ENCODE data around the gene HDAC2.
A peak's percentile ranks its signal among the peaks of the same experiment; 100 is the strongest.
"Not testable (repeated sequence)": the region's sequence is repeated elsewhere in the genome, so short reads cannot be mapped to it uniquely, and the experiment has no call there.

Gene HDAC2
- total RNA-seq = 63.4 reads per million in 2 donors

DNA sequence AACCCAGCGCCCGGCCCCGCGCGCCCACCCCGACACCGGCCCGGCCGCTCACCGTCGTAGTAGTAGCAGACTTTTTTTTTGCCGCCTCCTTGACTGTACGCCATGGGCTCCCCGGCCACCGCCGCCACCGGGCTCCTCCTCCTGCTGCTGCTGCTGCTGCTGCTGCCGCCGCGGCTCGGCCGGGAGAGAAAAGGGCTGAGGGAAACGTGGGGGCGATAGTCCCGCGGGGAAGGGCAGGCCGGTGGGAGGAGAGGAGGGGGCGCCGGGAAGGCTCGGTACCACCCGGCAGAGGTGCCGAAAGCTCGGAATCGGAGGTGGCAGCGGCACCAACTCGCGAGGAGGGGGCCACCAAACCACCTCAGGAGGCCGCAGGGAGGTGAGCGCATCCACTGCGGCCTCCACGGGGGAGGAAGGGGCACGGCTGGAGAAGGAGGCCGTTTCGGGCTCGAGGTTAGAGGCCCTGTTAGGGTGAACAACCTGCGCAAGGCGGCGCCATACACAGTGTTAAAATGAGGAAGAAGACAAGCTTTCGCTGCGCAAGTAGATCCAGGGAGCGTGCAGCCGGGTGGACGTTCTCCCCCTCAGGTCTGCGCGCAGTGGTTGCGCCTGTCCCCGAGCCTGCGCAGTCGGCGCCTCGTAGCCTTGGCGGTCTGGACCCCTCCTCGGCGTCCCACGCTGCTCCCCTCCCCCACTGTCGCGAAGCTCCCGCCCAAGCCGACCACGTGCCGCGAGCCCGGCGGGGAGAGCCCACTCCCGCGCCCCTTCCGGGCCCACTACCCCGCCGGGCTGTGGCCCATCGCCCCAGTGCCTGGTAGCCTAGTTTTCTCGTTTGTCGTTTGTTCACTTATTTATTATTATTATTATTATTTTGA is at the start of gene HDAC2:
TSS of gene HDAC2 (minus strand) at position 344 of the 872 bp plus-strand sequence. CDS start at position 104, 240 bp downstream.
- peak; percentile 70 for DNase-seq

DNA sequence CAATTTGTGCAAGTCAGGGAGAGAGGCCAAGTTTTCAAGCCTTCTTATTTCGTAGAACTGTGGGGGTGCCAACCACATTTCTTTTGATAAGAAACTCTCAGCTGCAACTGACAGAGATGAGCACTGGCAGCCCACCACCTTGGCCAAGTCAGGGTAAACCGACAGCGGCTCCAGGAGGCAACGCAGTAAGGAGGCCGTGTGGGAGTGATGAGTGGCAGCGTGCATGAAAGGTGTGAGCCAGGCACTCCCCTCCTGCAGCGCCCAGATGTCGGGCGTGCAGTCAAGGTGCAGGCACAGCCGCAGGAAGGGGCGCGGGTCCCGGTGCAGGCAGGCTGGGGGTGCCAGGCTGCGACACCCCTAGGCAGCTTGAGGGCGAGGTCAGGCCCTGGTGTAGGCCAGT is 49.2 kb upstream of the HDAC2 start:
- DNase-seq = no peak

DNA sequence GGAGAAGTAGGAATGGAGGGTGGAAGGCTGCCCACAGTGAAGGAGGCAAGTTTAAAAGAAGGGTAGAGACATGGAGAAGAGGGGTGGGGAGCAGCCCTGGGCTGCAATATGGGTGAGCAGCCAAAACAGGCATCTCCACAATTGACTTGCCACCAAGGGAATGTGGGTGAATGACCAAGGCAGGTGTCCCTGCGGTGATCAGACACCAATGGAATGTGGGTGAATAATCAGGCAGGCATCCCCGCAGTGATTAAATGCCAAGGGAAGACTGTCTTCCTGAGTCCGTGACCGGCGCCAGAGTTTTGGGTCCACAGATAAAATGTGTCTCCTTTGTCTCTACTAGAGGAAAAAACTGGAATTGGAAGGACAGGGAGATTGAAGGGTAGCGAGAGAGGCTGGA is 46.2 kb upstream of the HDAC2 start:
- not testable (repeated sequence) for DNase-seq

DNA sequence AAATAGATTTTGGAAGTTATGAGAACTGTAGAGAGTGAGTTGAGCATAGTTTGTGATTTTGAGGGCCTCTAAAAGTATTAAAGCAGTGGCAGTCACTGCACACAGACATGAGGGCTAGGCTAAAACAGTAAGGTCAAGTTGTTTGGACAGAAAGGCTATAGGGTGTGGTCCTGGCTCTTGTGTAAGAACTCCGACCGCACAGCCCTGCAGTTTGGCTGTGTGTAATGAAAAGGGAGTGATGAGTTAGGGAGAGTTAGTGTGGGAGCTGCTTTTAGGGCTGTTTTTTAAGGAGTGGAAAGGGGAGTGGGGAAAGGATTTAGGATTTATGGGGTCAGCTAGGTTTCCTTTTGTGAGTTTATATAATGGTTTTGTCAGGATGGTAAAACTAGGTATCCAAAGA is 43.2 kb upstream of the HDAC2 start:
- DNase-seq = not testable (repeated sequence)

DNA sequence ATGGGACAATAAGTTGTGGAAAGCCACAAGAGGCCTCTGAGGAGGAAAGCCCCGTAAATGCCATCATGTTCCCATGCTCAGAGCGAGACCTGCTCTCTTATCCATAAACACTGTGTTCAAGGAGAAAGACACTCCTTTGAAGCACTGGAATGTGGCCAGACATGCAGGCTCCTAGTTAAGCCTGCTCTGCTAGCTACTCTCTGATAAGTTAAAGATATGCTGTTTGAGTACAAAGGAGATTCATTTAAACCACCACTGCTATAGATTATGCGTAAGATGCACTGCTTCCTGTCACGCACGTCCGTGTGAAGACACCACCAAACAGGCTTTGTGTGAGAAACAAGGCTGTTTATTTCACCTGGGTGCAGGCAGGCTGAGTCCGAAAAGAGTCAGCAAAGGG is 40.5 kb upstream of the HDAC2 start:
- not testable (repeated sequence) for DNase-seq

DNA sequence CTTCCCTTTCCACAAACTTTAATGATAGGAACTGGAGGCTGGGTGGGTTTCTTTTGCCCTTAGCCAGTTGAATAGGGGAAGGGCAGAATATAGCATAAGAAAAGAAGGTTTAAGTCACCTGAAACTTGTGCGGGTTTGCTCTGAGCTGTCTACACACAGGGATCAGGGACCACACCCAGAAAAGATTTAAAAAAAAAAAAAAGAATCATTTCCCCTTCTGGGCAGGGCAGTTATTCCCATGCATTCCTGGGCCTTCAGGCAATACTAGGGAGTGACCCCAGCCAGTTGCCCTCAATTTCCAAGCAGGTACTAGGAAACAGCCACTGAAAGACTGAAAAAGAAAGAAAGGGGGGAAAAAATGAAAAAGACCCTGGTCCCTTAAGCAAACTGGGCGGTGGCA is 39.6 kb upstream of the HDAC2 start:
- no peak for DNase-seq

DNA sequence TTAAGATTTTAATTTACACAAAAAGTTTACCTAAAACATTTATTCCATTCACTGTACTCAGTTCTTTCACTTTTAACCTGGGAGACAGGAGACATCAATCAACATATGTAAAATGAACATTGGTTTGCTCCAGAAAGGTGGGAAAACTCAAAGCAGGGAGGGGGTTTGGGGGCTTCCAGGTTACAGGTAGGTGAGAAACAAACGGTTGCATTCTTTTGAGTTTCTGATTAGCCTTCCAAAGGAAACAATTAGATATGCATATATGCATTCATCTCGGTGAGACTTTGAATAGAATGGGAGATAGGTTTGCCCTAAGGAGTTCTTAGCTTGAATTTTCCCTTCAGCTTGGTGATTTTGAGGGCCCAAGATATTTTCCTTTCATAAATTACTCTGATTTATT is 38.2 kb upstream of the HDAC2 start:
- DNase-seq = no peak

DNA sequence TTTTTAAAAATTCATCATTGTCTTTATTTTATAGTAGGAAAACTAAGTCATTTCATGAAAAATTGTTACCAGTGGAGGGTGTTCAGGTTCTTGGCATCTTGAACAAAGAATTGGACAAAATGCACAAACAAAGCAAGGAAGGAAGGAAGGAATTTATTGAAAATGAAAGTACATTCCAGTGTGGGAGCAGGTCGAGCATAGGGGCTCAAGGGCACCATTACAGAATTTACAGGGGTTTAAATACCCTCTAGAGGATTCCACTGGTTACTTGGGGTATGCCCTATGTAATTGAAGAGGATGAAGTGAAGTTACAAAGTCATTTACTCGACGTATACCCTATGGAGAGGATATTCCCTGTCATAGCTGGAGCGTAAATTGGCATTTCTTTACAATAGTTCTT is 37.4 kb upstream of the HDAC2 start:
- no peak for DNase-seq

DNA sequence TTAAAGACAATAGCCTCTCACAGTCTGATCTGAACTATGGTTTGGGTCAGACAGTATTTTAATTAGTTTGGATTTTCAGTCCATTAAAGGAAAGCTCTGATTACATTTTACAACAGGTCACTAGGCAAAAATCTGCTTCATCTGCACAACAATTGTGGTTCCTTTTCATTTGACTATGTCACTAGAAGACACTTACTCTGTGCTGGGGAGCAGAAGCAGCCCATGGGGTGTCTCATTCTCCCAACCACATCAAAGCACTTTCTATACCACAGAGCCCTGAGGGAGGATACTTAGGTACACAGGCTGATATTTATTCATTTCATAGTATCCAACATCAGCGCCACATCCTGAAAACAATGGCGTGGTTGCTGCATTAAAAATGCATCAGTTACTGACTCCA is 36.6 kb upstream of the HDAC2 start:
- no peak for DNase-seq

DNA sequence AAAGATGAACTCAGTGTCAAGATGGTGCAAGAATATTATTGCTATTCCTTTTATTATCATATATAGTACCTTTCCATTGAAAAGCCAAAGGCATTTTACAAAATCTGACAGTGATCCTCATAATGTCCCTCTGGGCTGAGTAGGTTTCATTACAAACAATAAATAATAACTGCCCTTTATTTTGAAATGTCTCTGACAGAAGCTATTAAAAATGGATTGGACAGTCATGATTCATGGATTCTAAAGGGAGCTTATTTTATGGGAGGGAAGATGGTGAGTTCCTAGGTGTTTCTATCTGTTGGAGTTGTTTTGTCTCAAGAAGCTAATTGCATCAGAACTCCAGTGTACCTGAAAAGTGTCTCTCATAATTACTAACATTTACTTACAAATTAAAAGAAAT is 30.4 kb upstream of the HDAC2 start:
- DNase-seq = no peak

DNA sequence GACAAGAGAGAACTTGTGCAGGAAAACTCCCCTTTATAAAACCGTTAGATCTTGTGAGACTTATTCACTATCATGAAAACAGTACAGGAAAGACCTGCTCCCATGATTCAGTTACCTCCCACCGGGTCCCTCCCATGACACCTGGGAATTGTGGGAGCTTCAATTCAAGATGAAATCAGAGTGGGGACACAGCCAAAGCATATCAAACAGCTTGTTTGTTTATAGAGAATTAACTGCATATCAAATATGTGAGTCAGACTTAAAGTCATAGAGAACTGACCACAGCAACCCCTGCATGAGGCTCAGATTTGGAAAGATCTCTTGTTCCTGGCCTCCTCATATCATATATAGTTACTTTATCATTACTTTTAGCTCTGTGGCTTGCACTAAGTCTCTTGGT is 29.1 kb upstream of the HDAC2 start:
- DNase-seq = no peak

DNA sequence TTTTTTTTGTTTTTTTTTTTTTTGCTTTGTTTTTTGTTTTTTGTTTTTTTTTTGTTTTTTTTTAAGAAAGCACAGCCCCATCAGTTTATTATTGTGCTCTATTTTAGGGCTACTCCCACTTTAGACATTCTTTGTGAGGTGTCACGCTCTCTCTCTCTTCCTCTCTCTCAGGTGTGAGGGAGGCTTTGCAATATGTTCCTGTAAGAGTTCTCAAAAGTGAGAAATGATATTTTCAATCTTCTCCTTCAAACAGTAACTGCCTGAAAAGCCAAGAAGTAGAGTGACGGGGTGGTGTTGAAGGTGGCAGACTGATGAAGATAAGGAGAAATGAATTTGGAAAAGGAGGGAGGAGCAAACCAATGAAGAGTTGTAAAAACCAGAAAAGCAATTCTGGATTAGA is 28.3 kb upstream of the HDAC2 start:
- DNase-seq = no peak

DNA sequence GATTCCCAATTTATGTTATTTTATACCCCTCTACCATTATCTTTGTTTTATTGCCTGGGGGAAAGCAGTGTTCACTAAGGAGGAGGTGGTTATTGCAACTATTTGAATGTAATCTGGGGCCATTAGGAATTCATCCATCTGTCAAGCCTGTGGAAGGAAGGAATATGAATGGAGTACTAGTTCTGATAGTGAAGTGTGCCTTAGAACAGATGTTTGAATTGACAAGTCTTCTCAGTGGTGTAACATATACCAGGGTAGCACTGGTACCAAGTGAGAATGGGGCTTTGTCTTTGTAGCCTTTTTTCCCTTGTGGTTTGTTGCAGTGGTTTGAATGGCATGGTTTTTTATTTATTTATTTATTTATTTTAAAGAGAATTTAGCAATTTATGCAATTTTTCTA is 27.9 kb upstream of the HDAC2 start:
- no peak for DNase-seq

DNA sequence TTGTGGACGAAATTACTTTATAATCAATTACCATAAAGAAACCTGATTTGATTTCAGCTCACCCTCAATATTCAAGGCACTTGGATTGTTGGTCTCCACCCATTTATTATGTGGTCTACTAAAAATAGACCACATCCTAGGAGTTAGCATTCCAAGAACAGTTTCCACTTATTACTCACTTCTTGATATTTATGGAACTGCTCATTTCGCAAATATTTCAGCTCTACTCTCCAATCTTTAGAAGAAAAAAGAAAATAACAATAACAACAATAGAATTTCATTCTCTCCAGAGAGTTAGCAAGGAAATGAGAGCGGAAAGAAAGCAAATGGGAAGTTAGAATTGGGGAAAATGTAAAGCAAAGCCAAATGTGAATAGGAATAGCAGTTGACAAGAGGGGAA is 26.2 kb upstream of the HDAC2 start:
- DNase-seq = no peak

DNA sequence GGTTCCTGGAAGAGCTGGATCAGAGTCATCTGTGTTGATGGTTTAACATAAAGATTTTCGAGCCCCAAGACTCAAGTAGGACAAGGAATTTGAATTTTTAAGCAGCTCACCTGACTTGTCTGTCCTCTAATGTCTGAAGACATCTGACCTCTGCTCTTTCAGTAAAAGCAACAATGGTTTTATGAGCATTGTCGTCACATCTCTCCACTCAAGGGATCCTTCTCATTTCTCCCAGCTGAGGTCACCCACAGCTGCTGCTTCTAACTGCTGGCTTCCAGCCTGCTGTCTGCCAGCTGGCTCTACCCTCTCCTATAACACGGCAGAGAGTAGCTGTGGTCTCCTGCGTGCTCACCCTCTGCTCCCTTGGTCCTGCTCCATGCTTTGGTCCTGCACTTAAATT is 24.7 kb upstream of the HDAC2 start:
- no peak for DNase-seq

DNA sequence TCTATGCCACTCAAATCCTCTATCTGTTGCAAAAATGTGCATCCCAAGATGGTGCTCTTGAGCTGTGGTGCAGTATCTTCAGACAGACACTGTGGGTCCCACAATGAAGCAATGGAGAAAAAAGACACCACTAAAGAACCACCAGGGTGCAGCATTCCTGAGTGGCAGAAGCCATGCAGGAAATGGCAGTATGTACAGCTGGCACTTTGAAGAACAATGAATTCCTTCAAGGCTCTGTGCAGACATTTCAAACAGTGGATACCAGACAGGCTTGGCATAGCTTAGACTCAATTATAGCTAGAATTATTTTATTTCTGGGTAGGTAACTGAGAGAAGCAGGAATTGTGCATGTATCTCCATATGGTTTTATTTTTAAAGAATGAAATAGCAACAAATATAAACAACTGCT is 24.0 kb upstream of the HDAC2 start:
- DNase-seq = no peak

DNA sequence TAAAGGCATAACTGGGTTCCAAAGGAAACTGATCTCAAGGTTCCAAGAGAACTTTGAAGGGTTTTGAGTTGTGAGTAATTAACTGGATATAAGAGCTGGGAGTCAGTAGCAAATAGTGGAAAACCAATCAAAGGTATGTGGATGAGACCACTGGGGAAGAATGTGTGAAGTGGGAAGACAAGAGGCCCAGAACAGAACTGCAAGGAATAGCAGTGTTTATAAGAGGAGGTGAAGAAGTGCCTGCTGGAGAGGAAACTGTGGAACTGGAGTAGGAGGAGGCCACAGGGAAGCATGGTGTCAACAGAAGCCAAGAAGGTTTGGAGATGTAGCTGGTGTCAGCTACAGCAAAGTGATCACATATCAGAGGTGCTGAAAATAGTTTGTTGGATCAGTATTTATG is 18.7 kb upstream of the HDAC2 start:
- DNase-seq = no peak

DNA sequence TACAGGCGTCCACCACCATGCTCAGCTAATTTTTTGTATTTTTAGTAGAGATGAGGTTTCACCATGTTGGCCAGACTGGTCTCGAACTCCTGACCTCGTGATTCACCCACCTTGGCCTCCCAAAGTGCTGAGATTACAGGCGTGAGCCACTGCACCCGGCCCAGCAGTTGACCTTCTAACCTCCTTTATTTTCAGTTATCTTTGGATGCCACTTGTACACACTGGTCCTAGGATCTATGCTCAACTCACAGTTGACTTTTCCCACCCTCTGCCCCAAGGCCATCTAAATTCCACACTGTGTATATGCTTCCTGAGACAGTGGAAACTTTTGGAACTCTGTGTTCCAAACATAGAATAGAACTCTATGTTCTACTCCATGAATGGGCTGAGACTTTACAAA is 11.7 kb upstream of the HDAC2 start:
- DNase-seq = not testable (repeated sequence)

DNA sequence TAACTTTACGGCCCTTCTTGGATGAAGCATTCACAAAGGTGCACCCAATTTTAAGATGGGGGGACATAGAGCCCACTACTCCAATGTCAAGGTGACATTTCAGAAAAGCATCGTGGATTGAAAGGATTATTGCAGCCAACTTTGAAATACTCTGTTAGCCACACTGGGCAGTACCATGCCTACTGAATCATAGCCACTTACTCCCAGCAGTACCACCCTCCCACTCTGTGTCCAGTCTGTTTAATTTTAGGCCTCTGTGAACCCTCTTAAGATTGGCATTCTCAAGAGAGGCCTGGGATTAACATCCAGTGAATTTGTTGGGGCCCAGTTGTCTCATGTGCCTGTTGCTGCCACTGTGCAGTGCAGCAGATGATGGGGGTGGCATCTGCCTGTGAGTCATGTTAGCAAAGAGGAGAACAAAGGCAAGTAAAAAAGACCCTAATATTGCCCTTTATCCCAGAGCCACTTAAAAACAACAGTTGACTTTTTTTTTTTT is 11.2 kb upstream of the HDAC2 start:
- no peak for DNase-seq

DNA sequence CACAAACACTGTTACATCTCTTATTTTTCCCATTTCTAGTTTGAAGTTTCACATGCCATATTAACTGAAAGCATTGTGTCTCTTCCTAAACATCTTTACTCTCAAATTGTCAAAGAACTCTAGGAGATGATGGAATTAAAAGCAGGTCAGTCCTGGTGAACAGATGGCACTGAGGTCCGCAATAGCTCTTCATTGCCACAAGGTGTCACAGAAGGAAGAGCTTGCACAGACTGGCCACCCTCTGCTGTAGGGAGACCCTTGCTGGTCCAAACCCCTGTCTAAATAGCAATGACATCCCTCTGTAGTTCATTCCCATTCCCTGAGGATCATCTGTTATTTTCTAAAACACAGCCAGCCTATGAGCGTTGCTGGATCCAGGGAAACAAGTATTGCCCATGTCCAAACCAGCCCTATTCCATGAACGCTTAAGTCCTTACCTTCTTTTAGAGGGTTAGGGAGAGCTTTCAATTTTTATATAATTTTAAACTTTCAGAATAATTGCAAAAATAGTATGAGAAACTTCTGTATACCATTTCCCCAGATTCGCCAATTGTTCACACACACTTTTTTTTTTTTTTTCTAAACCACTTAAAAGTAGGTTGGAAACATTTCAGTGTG is 10.1 kb upstream of the HDAC2 start:
- no peak for DNase-seq

DNA sequence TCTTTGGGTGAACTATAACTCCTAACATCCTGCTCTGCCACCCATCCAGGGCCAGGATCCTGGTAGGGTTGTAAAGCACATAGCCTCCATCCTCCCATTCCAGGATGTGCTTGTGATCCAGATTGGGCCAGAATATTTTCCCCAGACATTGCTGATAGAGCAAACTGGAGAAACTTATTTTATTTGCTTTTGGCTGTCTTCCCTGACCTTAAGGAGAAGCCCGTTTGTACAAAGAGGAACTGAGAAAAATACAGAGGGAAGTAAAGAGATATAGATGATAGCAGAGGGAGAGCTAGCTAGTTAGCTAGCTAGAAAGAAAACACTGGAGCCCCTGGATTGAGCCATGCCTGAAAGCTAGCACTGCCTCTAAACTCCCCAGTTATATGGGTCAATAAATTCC is 9.0 kb upstream of the HDAC2 start:
- DNase-seq = no peak

DNA sequence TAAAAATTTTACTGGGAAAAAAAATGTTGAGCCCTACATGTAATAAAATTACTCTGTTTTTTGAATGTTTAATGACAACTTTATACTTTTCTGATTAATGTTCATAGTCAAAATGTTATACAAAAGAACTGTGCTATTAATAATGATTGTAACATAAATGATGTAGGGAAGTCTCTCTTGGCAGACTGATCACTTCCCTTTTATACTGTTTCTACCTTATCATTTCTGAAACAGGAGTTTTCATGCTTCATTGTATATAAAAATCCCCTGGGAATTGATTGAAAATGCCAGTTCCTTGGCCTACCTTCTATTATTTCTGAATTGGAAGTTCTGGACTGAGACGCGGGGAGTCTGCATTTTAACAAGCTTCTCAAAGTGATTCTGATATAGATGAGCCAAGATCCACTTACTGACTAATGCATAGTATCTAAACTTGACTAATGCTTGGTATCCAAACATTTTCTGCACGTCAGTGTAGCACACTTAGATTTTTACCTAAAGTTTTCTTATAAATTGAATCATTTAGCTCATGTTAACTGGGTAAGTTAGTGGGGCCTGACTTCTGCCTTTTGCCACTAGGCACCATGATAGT is 7.2 kb upstream of the HDAC2 start:
- DNase-seq = no peak

DNA sequence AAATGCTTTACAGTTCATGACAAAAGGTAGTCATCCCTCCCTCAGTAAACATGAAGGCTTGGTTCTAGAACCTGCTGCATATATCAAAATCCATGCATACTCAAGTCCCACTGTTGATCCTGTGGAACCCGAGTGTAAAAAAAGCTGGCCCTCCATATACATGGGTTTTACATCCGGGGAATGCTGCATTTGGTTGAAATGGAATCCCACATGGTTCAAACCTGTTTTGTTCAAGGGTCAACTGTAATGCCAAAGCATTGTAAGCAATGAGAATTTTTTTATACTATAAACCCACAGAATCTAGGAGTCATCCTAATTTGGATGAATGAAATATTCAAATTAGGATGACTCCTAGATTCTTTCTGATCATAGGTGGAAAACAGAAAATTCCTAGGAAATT is 5.9 kb upstream of the HDAC2 start:
- no peak for DNase-seq

DNA sequence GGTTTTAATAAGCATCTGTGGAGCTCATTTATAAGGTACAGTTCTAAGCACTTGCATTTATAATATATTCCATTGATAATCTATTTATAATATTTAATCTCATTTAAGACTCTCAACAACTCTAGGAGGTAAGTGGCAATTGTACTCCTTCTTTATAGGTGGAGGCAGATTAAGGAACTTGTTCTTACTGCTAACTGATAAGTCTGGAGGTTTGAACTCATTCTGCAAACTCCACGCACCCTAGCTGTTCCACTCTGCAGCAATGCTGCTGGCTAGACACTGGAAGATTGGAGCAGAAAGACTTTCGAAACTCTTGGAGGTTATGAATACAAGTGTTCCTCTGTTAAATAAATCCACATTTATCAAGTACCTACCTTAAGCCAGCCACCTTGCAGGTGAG is 793 bp upstream of the HDAC2 start:
- DNase-seq = no peak
